ENCODE measurements around the gene ROCK1. TPM values are rescaled to one million over a fixed set of nuclear protein-coding genes. Genes with fewer than 3 reads are reported as not detected.

The ROCK1 gene
- total RNA-seq, 2 donors from 2014 or later = 27.7 to 43.1 TPM

DNA sequence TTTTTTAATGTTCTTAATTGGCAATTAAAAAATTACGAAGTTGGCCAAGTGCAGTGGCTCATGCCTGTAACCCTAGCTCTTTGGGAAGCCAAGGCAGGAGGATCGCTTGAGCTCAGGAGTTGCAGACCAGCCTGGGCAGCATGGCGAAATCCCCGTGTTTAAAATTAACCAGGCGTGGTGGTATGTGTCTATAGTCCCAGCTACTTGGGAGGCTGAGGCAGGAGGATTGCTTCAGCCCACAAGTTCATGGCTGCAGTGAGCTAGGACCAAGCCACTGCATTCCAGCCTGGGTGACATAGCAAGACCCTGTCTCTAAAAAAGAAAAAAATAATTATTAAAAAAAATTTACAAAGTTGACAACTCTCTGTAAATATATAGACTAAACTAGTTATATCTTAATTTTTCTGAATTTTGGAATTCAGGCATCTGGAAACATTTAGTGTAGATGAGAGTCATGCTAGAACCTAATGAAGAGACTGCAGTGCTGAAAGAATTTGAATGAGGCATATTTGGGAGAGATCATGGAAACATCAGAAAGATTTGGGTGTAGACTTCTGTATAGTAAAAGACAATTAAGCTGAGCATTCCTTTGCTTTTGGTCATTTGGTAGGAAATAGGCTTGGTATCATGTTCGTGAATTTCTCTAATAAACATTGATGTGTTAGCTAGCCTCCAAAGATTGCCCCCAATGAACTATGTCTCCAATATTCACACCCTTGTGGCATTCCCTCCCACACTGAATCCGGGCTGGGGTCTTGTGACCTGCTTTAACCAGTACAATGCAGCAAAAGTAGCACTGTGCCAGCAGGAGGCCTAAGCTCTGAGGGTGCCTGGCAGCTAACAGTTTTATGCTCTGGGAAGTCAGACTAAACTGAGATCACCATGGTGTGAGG lies 4.2 kb upstream of the ROCK1 start:
- no peak overlapping the region for H3K4me3 ChIP-seq
- 71 to 73% methylated on average over 7 of the region's 7 CpGs for WGBS, 2 donors
- H3K4me1 ChIP-seq = peaks cover 5% of the 10 kb centered on the region
- H3K9me3 ChIP-seq = no peaks in the 10 kb centered on the region
- no peaks in the 10 kb centered on the region for H3K36me3 ChIP-seq (replicated peaks in 1 of 2; ENCODE audit: insufficient read depth in 1 of 2, low read depth in 2 of 2)
- H3K27ac ChIP-seq = no peak overlapping the region
- H3K27me3 ChIP-seq = no peaks in the 10 kb centered on the region
- no peak for TF ChIP-seq POLR2A (IDR thresholded peaks at IDR 0.05)
- intact Hi-C loops (cut with DNase I) = no loop called here
- ATAC-seq (no peak), DNase-seq (no peak)

DNA sequence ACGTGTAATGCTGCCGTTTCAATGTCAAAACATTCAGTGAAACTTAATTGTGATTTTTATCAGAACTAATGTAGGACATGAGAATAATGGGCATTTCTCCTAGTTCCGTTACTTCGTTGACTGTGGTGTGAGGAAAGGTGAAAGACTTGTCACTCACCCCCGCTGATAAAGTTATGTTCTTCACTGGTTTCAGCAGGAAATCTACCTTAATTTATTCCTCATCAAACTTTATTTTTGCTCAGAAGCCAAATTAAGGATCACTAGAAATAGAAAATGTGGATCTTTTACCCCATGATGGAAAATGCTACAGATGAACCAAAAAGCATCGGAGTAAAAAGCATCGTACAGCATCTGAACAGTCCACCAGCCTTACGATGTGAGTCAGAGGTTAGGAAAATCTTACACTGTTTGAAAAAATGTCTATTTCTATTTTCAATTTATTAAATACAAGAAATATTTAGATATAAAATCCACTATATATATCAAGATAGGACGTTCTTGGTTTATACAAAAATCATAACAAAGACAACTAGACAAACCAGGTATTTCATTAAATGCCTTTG lies 1.0 kb upstream of the ROCK1 start:
- H3K4me1 ChIP-seq = peaks cover 26% of the 10 kb centered on the region
- 18 to 20% methylated on average over 9 of the region's 9 CpGs for WGBS, 2 donors
- peak overlapping the region in 1 of 2 donors; percentile 30 for H3K4me3 ChIP-seq
- H3K27me3 ChIP-seq = no peaks in the 10 kb centered on the region
- DNase-seq = no peak
- H3K36me3 ChIP-seq (replicated peaks in 1 of 2; ENCODE audit: insufficient read depth in 1 of 2, low read depth in 2 of 2) = no peaks in the 10 kb centered on the region
- no peaks in the 10 kb centered on the region for H3K9me3 ChIP-seq
- no peak for ATAC-seq
- H3K27ac ChIP-seq = peak overlapping the region in 3 of 4 donors; percentile 85 to 98 (median 94)
- TF ChIP-seq POLR2A (IDR thresholded peaks at IDR 0.05) = no peak
- TF ChIP-seq, protein P1, sequence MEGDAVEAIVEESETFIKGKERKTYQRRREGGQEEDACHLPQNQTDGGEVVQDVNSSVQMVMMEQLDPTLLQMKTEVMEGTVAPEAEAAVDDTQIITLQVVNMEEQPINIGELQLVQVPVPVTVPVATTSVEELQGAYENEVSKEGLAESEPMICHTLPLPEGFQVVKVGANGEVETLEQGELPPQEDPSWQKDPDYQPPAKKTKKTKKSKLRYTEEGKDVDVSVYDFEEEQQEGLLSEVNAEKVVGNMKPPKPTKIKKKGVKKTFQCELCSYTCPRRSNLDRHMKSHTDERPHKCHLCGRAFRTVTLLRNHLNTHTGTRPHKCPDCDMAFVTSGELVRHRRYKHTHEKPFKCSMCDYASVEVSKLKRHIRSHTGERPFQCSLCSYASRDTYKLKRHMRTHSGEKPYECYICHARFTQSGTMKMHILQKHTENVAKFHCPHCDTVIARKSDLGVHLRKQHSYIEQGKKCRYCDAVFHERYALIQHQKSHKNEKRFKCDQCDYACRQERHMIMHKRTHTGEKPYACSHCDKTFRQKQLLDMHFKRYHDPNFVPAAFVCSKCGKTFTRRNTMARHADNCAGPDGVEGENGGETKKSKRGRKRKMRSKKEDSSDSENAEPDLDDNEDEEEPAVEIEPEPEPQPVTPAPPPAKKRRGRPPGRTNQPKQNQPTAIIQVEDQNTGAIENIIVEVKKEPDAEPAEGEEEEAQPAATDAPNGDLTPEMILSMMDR (IDR thresholded peaks at IDR 0.05) = no peak
- intact Hi-C loops (cut with DNase I) = no loop called here

DNA sequence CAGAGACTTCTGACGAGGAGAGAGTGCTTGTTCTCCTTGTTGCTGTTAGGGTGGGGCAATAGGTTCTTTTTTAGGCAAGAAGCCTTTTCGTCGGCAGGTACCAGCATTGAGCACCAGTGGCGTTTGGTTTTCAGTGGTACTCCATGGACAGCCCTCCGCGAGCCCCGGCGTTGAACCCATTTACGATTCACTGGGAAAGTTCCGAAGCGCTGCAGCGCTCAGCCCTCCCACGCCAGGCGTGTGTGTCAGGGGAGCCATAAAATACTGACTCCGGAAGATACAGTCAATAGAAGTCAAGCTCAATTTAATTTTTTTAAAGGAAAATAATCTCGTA lies 494 bp upstream of the ROCK1 start:
- H3K27ac ChIP-seq = peak overlapping the region; percentile 85 to 98 (median 94)
- H3K36me3 ChIP-seq (replicated peaks in 1 of 2; ENCODE audit: insufficient read depth in 1 of 2, low read depth in 2 of 2) = no peaks in the 10 kb centered on the region
- ATAC-seq (no peak), DNase-seq (no peak)
- intact Hi-C loops (cut with DNase I) = no loop called here
- no peaks in the 10 kb centered on the region for H3K9me3 ChIP-seq
- H3K27me3 ChIP-seq = no peaks in the 10 kb centered on the region
- TF ChIP-seq POLR2A (IDR thresholded peaks at IDR 0.05) = no peak
- TF ChIP-seq, protein P1 (IDR thresholded peaks at IDR 0.05) = peak in 1 of 7 experiments; percentile 1
- peaks cover 31% of the 10 kb centered on the region for H3K4me1 ChIP-seq
- peak overlapping the region; percentile 20 to 30 for H3K4me3 ChIP-seq
- WGBS, 2 donors = 0% methylated on average over 15 to 16 of the region's 16 CpGs

DNA sequence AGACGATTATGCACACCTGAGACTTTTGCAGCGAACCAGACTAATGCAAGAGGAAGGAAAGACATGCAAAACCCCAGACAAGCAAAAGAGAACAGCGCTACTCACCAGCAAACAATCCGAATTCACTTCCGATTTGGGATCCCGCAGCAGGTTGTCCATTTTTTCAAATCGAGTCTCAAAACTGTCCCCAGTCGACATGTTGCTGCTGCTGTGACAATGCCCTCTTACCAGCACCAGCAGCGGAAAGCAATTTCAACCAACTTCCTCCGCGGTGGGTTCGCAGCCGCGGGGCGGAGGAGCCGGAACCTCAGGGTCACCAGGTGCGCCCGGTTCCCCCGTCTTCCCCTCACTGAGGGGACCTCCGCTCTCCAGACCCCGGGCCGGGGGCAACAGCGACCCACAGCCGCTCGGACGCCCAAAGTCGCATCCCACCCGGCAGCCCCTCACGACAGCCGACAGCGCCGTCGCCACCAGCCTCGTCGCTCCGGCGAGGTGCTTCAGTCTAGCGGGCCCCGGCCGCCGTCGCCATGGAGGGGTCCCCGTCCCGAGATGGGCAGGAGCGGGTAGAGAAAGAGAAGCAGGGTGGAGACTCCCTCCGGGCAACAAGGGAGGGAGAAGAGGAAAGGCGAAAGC lies 784 bp downstream of the ROCK1 start:
- intact Hi-C loops (cut with DNase I) = no loop called here
- Histone ChIP-seq H3K27ac (peak overlapping the region; percentile 94 to 98 (median 96)), H3K9me3 (no peaks in the 10 kb centered on the region), H3K36me3 (replicated peaks in 1 of 2; ENCODE audit: insufficient read depth in 1 of 2, low read depth in 2 of 2) (no peaks in the 10 kb centered on the region), H3K27me3 (no peaks in the 10 kb centered on the region), H3K4me1 (peaks cover 40% of the 10 kb centered on the region), H3K4me3 (peak overlapping the region; percentile 68 to 97)
- WGBS, 2 donors = 0% methylated on average over 42 to 47 of the region's 47 CpGs
- ATAC-seq (no peak), DNase-seq (peak; percentile 35 to 55 (median 52))
- TF ChIP-seq POLR2A (IDR thresholded peaks at IDR 0.05) = peak in 2 of 3 donors; percentile 31 to 42
- TF ChIP-seq, protein P1 (IDR thresholded peaks at IDR 0.05) = no peak

Measured in body of pancreas (tissue), 4 donors.